Cerebellar nuclear complex (tissue), 1 donor: ENCODE measurements around the gene PROCR.
"Not testable (repeated sequence)": the region's sequence is repeated elsewhere in the genome, so short reads cannot be mapped to it uniquely, and the experiment has no call there.

Experiments used
- DNase-seq, 2 experiments: peaks; one replicate each; lab custom pipeline; 2025; lab: John Stamatoyannopoulos, UW

Gene PROCR

DNA sequence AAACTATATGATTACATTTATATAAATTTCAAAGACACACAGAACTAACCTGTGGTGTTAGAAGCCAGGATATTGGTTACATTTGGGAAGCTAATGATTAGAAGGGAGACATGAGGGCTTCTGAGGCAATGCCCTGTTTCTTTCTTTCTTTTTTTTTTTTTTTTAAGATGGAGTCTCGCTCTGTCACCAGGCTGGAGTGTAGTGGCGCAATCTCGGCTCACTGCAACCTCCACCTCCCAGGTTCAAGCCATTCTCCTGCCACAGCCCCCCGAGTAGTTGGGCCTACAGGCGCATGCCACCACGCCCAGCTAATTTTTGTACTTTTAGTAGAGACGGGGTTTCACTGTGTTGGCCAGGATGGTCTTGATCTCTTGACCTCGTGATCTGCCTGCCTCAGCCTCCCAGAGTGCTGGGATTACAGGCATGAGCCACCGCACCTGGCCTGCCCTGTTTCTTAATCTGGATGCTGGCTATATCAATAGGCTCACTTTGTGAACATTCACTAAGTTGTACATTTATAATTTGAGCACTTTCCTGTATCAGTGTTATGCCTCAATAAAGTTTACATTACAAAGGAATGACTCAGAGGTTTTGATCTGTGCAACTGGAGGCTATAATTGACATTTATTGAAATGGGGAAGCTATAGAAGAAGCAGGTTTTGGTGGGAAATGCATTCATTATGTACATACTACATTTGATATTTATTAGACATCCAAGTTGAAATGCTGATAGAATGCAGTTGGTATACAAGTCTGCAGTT is 21.3 kb downstream of the PROCR start:
- not testable (repeated sequence) for DNase-seq

DNA sequence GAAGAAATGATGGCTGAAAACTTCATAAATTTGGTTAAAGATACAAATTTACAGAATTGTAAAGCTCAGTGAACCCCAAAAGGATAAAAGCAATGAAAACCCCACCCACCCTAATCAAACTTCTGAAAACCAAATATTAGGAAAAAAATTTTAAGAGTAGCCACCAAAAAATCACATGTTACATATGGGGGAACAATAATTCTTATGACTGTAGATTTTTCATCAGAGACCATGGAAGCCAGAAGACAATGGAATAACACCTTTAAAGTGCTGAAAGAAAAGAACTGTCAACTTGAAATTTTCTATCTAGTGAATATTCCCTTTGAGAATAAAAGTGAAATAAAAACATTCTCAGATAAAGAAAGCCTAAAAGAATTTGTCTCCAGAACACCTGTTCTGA is 24.4 kb downstream of the PROCR start:
- no peak for DNase-seq

DNA sequence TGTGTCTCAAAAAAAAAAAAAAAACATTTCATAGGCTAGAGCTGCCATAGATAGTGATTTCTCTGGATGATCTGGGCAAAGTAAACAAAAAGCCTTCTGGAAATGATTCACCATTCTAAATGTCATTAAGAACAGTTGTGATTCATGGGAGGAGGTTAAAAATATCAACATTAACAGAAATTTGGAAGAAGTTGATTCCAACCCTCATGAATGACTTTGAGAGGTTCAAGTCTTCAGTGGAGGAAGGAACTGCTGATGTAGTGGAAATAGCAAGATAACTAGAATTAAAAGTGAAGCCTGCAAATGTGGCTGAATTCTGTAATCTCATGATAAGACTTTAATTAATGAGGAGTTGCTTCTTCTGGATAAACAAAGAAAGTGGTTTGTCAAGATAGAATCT is 27.9 kb downstream of the PROCR start:
- DNase-seq: no peak

DNA sequence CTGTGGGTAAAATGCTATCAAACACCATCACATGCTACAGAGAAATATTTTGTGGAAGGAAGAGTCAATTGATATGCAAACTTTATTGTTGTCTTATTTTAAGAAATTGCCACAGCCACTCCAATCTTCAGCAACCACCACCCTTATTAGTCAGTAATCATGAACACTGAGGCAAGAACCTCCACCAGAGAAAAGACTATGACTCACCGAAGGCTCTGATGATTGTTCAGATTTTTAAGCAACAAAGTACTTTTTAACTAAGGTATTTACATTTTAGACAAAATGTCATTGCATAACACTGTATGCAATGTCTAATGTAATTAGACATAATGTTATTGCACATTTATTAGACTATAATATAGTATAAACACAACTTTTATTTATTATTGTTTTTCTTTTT is 28.4 kb downstream of the PROCR start:
- DNase-seq: no peak

DNA sequence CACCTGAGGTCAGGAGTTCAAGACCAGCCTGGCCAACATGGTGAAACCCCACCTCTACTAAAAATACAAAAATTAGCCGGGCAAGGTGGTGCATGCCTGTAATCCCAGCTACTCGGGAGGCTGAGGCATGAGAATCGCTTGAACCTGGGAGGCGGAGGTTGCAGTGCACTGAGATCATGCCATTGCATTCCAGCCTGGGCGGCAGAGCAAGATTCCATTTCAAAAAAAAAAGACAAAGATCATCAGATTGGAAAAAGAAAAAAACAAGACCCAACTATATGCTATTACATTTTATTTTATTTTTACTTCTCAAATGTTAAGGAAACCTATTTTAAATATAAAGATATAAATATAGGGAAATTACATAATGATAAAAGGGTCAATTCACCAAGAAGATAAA is 29.6 kb downstream of the PROCR start:
- DNase-seq: not testable (repeated sequence)

DNA sequence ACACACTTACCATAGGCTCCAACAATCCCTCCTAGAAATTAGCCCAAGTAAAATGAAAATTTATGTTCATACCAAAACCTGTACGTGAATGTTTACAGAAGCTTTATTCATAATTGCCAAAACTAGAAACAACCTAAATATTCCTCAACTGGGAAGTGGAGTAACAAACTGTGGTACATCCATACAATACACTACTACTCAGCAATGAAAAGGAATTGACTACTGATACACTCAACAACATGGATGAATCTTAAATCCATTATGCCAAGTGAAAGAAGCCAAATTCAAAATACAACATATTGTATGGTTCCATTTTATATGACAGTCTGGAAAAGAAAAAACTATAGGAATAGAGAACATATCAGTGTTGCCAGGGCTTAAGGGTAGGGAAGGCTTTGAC is 34.9 kb downstream of the PROCR start:
- DNase-seq: no peak

DNA sequence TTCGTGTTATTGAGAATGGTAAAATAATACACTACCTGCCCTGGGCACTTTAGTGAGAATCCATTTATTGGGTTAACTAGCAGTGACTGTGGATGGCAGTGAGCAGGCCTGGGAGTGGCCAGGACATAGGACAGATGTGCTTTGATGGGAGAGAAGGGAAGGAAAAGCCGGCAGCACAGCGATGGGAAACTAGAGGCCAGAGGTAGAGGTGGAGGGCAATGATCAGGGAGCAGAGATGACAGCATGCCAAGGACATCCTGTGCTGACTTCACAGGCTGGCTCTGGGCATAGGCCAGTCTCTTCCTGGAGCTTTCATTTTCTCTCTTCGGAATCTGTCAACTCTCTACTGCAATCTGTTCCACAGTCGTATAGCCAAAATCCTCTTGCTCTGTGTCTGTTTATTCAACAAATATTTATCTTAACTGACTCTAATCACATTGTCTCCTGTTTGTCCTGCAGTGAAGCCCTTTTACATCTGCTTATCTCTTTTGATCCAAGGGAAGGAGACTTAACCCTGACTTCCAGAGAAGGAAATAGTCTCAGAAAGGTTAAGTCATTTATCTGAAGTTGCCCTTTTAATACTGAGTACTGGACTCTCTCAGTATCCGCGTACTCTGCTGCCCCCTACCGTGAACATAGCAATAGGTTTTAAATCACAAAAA is 36.2 kb downstream of the PROCR start:
- DNase-seq: peak; percentile 44 to 94

DNA sequence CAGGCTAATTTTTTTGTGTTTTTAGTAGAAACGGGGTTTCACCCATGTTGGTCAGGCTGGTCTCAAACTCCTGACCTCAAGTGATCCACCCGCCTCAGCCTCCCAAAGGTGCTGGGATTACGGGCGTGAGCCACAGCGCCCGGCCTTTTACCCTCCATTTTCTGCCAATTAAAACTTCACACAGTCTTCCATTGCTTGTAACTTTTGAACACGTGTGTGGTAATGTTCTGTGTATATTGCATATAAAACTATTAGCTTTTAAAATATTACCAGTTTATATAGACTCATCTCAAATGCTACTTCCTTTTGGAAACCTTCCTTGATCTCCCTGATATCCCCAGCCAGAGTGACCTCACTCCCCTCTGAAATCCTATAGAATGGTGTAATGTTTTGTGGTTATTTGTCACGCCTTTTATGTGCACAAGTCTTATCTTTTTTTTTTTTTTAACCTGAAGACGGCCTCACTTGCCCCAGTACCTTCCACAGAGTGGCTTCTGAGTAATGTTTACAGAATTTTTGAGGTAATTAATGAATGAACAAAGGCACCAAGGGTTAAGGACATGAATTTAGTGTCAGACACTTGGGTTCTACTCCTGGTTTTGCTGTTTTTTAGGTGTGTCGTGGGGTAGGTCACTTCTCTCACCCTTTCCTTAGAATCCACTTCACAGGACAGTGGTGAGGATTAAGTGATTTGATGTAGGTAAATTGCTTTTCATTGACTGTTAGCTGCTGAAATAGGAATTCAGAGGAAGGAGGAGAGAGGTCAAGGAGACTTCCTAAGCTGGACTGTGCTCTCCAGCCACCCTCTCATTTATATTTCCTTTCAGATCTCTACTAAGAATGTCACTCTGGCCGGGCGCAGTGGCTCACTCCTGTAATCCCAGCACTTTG is 43.4 kb downstream of the PROCR start:
- no peak for DNase-seq

DNA sequence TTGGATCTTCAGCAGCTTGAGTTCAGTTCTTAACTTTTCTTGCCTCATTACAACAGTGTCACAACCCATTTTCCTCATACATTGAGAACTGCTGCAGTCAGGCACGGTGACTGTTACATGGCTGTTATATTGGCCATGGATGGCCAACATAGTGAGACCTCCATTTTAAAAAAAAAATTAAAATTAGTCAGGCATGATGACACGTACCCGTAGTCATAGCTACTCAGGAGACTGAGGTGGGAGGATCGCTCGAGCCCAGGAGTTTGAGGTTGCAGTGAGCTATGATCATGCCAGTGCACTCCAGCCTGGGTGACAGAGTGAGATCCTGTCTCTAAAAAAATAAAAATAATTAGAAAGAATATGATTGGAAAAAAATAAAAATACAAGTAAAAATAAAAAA is 44.7 kb downstream of the PROCR start:
- DNase-seq: no peak

DNA sequence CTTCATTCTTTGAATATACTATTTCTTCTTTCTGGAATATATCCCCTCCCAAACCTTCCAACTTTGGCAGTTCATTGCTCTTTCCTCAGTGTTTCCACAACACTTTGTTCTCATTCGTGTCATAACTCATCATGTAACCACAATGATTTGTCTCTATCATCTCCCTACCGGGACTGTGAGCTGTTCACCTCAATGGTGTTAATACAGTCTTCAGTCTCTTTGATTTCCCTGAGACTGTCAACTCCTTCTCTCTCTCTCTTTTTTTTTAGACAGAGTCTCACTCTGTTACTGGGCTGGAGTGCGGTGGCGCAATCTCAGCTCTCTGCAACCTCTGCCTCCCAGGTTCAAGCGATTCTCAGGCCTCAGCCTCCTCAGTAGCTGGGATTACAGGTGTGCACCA is 52.1 kb downstream of the PROCR start:
- DNase-seq: no peak

DNA sequence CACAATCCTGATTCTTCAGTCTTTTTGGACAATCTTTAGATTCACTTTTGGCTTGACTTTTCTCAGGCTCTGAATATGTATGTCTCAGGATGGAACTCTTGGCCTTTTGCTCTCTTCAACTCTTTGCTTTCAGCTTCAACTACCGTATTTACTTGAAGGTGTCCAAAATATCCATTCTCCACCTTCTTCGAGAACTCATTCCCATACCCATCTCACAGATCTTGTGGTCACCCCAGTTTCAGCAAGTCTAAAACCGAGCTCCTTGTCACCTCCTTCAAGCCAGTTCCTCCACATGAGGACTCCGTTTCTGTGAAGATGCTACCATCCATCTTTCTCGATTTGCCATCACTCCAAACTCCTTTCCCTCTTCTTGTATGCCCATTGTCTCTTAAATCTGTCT is 52.7 kb downstream of the PROCR start:
- DNase-seq: no peak

DNA sequence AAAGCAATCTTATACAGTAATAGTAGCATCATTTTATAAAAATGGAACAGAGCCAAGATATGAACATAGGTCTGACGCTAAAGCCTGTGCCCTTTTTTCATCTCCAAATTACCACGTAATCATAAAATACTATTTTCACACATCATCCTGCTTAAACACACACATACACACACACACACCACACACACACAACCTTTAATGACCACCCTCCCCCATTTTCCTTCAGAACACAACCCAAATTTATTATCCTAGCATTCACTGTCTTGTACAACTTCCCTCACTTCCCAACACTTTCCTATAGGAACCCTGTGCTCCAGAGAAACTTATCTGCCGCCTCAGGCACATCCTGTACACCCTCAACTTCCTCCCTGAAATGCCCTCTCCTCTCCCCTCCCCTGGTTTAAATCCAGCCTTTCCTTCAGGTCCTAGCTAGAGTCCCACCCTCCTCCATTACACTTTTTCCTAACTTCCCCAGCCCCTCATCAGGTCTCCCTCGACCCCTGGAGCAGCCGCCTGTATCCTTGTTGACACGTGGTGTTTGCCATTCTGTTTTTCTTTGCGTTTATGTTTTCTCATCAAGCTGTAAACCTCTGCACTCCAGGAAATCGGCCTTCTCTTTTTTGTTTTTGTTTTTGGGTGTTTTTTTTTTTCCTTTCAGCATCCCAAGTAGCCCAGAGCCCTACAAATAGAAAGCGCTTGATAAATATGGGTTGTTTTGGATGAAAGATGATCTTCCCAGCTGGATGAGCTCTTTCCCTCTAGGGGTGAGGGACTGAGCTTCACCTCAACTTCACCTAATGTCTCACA is 53.6 kb downstream of the PROCR start:
- no peak for DNase-seq

DNA sequence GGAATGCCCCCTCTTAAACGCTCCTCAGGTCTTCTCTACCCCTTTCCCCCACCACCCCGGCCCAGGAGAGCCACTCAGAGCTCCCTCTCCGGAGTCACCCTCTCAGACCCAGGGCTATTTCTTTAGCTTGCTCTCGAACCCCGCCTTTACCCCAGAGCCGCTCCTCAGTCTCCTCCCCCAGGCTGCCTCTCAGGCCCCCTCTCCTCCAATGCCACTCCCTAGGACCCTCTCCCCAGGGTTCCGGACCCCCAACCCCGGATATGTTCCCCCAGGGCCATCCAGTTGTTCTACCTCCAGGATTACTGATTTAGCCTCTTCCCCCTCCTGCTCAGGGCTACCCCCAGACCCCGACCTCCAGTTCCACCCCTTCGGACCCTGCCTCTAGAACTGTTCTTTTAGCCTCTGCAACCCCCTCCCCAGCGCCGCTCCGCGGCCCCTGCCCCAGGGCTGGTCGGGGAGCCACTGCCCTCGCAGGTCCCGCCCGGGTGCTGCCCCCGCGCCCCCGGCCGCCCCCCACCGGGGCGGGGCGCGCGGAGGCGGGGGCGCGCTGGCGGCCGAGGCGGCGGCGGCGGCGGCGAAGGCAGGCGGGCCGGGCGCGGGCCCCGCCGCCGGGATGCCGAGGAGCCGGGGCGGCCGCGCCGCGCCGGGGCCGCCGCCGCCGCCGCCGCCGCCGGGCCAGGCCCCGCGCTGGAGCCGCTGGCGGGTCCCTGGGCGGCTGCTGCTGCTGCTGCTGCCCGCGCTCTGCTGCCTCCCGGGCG is 54.4 kb downstream of the PROCR start, which contains the start of gene MMP24:
TSS of gene MMP24 (plus strand) at position 565 of the 758 bp plus-strand sequence. CDS start at position 614, 49 bp downstream.
- DNase-seq: no peak
